HepG2 (cell line): ENCODE data around the gene LSMEM2. TPM values are rescaled to one million over a fixed set of nuclear protein-coding genes. Genes with fewer than 3 reads are reported as not detected.

Experiments
- BORCS8-MEF2B ChIP-seq: sonication (generic); formaldehyde crosslinking; IDR thresholded peaks from 2 replicates; pipeline ENCODE4 v1.8.0; 2022; ENCODE audit warnings: mild to moderate bottlenecking, missing genetic modification reagents
- DMAP1 ChIP-seq: IDR thresholded peaks from 2 replicates; pipeline ENCODE4 v1.6.1; 2016
- EEA1 ChIP-seq: sonication (generic); formaldehyde crosslinking; IDR thresholded peaks from 2 replicates; pipeline ENCODE4 v1.5.1; 2020; ENCODE audit warnings: mild to moderate bottlenecking, missing genetic modification reagents, borderline replicate concordance
- EHMT2 ChIP-seq: fragments of 200-600 bp; sonication (generic); IDR thresholded peaks from 2 replicates; pipeline ENCODE4 v1.7.0; 2017; ENCODE audit warnings: antibody characterized with exemption, low read depth, low read length, borderline replicate concordance
- FLYWCH1 ChIP-seq: sonication (generic); formaldehyde crosslinking; IDR thresholded peaks from 2 replicates; pipeline ENCODE4 v1.8.1; 2023; ENCODE audit warnings: mild to moderate bottlenecking, missing genetic modification reagents
- GATAD1 ChIP-seq: IDR thresholded peaks from 2 replicates; pipeline ENCODE4 v1.6.1; 2016; ENCODE audit warnings: missing genetic modification reagents, missing compliant biosample characterization
- MAF1 ChIP-seq: sonication (generic); formaldehyde crosslinking; IDR thresholded peaks from 2 replicates; pipeline ENCODE4 v1.5.0; 2020; ENCODE audit warnings: missing genetic modification reagents, borderline replicate concordance
- NAIF1 ChIP-seq: sonication (generic); formaldehyde crosslinking; IDR thresholded peaks from 2 replicates; pipeline ENCODE4 v1.5.0; 2020; ENCODE audit warnings: mild to moderate bottlenecking, missing genetic modification reagents, borderline replicate concordance
- NCOA5 ChIP-seq: sonication (generic); formaldehyde crosslinking; IDR thresholded peaks from 2 replicates; pipeline ENCODE4 v1.4.0; 2020; ENCODE audit warnings: missing genetic modification reagents
- NR3C1 ChIP-seq: sonication (generic); formaldehyde crosslinking; IDR thresholded peaks from 2 replicates; pipeline ENCODE4 v1.4.0; 2020; ENCODE audit warnings: missing genetic modification reagents
- POGZ ChIP-seq: sonication (generic); formaldehyde crosslinking; IDR thresholded peaks from 2 replicates; pipeline ENCODE4 v1.4.0; 2020; ENCODE audit warnings: mild to moderate bottlenecking, missing genetic modification reagents
- SALL1 ChIP-seq: sonication (generic); formaldehyde crosslinking; IDR thresholded peaks from 2 replicates; pipeline ENCODE4 v1.8.0; 2022; ENCODE audit warnings: mild to moderate bottlenecking, missing genetic modification reagents
- SAP130 ChIP-seq: IDR thresholded peaks from 2 replicates; pipeline ENCODE4 v1.6.1; 2016; ENCODE audit warnings: low read depth
- SP2 ChIP-seq: sonication (generic); formaldehyde crosslinking; IDR thresholded peaks from 2 replicates; pipeline ENCODE4 v1.5.1; 2020; ENCODE audit warnings: mild to moderate bottlenecking, missing genetic modification reagents
- SP5 ChIP-seq: IDR thresholded peaks from 2 replicates; pipeline ENCODE4 v1.6.1; 2016; ENCODE audit warnings: low read depth, borderline replicate concordance
- STAG1 ChIP-seq: sonication (generic); formaldehyde crosslinking; IDR thresholded peaks from 2 replicates; pipeline ENCODE4 v1.4.0; 2020; ENCODE audit warnings: missing genetic modification reagents
- YEATS2 ChIP-seq: sonication (generic); formaldehyde crosslinking; IDR thresholded peaks from 2 replicates; pipeline ENCODE4 v1.4.0; 2020; ENCODE audit warnings: missing genetic modification reagents, borderline replicate concordance
- ZNF256 ChIP-seq: sonication (generic); formaldehyde crosslinking; conservative IDR thresholded peaks from 2 replicates; pipeline ENCODE4 v1.4.0; 2020; ENCODE audit warnings: missing genetic modification reagents
- ZNF30 ChIP-seq: sonication (generic); formaldehyde crosslinking; IDR thresholded peaks from 2 replicates; pipeline ENCODE4 v1.5.0; 2020; ENCODE audit warnings: mild to moderate bottlenecking, missing genetic modification reagents
- ZNF768 ChIP-seq: sonication (generic); formaldehyde crosslinking; IDR thresholded peaks from 2 replicates; pipeline ENCODE4 v1.4.0; 2020; ENCODE audit warnings: missing genetic modification reagents
- ZNF775 ChIP-seq: sonication (generic); formaldehyde crosslinking; IDR thresholded peaks from 2 replicates; pipeline ENCODE4 v1.4.0; 2020; ENCODE audit warnings: missing genetic modification reagents, mild to moderate bottlenecking, moderate library complexity, borderline replicate concordance
- ZNF839 ChIP-seq: sonication (generic); formaldehyde crosslinking; IDR thresholded peaks from 2 replicates; pipeline ENCODE4 v1.4.0; 2020; ENCODE audit warnings: missing genetic modification reagents, mild to moderate bottlenecking, borderline replicate concordance
- ZSCAN22 ChIP-seq: sonication (generic); formaldehyde crosslinking; IDR thresholded peaks from 2 replicates; pipeline ENCODE4 v1.4.0; 2020; ENCODE audit warnings: mild to moderate bottlenecking, missing genetic modification reagents
- polyA plus RNA-seq, 8 experiments: library from polyadenylated mRNA; depleted of rRNA in 3 of 8; stranded (reverse) in 7 of 8; unstranded in 1 of 8; fragments of >200 nt; fragmentation: Illumina TruSeq in 4 of 8; extraction: Trizol in 4 of 8; gene quantifications; 2 replicates each; pipeline versions ENCODE4 v1.2.1 to v1.2.3, GENCODE V29; 2011 to 2016; ENCODE audit warnings: low read depth in 4 of 8, missing spikeins in 1 of 8, mixed read lengths in 1 of 8; ENCODE audit not compliant: insufficient read depth in 1 of 8
- total RNA-seq, 5 experiments: library from RNA; depleted of rRNA; stranded (reverse); fragments of >200 nt; fragmentation: Illumina TruSeq; extraction: Trizol; gene quantifications; 2 replicates each; pipeline ENCODE4 v1.2.3, GENCODE V29; 2016; ENCODE audit warnings: low read depth in 1 of 5
- TF ChIP-seq, protein P1 (sequence below): sonication (generic); formaldehyde crosslinking; IDR thresholded peaks from 2 replicates; pipeline ENCODE4 v1.8.1; 2023; ENCODE audit warnings: missing genetic modification reagents, inconsistent platforms, borderline replicate concordance
- TF ChIP-seq, protein P2 (sequence below): sonication (generic); formaldehyde crosslinking; IDR thresholded peaks from 2 replicates; pipeline ENCODE4 v1.4.0; 2020; ENCODE audit warnings: mild to moderate bottlenecking, missing genetic modification reagents

Gene LSMEM2
- total and polyA plus RNA-seq, 2 of the 13 experiments (the other 11 are each of a cell fraction or from before 2014, with no cell fraction given): 0.07 to 0.41 TPM

DNA sequence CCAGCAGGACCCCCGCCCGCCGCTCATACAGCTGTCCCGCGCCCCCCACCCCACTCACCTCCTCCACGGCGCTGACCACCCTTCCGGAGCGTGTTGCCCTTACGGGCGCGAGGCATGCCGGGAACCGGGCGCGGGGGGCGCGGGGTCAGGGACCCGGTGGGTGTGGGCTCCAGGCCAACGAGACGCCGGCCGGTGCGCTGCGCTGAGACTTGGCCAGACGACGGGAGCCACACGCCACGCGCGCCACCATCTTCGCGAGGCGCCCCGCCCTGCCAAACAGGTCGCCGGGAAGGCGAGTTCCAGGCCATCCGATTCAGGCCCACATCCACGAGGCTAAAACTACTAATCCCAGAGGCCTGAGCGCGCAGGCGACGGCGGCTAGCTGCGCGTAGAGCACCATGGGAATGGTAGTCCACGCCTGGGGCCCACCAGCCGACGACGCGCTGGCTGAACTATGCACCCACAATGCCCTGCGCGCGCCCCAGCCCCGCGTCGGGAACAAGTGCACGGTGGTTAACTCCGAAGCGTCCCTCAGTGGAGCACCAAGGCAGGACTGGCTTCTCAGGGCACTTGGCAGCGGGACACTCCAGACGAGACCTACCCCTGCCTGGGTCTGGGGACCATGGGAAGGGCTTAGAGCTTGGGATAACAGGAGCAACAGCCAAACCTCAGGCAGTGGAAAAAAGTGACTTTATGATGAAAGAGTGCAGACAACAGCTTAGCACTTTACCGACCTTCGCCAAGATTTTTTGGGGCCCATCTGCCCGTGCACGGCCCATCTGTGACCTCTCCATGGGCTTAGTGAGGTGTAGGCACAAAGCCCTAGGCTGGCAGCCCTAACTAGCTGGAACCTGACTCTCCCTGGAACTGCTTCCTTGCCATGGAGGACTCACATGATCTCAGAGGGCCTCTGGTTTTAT, 13.5 kb downstream of the LSMEM2 start, which contains the start of gene IFRD2 (continued):
- TF ChIP-seq ZNF30 (CRISPR knock-in tag) (no peak), GATAD1 (CRISPR knock-in tag) (peak; percentile 92), ZNF839 (no peak; the same call in 1 of the 2 replicates), BORCS8-MEF2B (peak; percentile 73), NR3C1 (no peak), SP5 (CRISPR knock-in tag) (peak; percentile 86; the same call in 1 of the 2 replicates), EHMT2 (no peak), EEA1 (CRISPR knock-in tag) (no peak), ZNF775 (CRISPR knock-in tag) (no peak), NCOA5 (CRISPR knock-in tag) (no peak), MAF1 (CRISPR knock-in tag) (no peak), ZNF256 (CRISPR knock-in tag) (no peak), ZNF768 (no peak), ZSCAN22 (CRISPR knock-in tag) (no peak), DMAP1 (CRISPR knock-in tag) (peak; percentile 80; the same call in 1 of the 2 replicates), SP2 (peak; percentile 57), SAP130 (CRISPR knock-in tag) (peak; percentile 91), FLYWCH1 (CRISPR knock-in tag) (no peak), YEATS2 (CRISPR knock-in tag) (peak; percentile 83; the same call in 1 of the 2 replicates), SALL1 (CRISPR knock-in tag) (peak; percentile 76), POGZ (CRISPR knock-in tag) (peak; percentile 53), NAIF1 (no peak), STAG1 (CRISPR knock-in tag) (no peak)
- TF ChIP-seq, protein P1, sequence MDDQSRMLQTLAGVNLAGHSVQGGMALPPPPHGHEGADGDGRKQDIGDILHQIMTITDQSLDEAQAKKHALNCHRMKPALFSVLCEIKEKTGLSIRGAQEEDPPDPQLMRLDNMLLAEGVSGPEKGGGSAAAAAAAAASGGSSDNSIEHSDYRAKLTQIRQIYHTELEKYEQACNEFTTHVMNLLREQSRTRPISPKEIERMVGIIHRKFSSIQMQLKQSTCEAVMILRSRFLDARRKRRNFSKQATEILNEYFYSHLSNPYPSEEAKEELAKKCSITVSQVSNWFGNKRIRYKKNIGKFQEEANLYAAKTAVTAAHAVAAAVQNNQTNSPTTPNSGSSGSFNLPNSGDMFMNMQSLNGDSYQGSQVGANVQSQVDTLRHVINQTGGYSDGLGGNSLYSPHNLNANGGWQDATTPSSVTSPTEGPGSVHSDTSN (CRISPR knock-in tag): no peak
- TF ChIP-seq, protein P2, sequence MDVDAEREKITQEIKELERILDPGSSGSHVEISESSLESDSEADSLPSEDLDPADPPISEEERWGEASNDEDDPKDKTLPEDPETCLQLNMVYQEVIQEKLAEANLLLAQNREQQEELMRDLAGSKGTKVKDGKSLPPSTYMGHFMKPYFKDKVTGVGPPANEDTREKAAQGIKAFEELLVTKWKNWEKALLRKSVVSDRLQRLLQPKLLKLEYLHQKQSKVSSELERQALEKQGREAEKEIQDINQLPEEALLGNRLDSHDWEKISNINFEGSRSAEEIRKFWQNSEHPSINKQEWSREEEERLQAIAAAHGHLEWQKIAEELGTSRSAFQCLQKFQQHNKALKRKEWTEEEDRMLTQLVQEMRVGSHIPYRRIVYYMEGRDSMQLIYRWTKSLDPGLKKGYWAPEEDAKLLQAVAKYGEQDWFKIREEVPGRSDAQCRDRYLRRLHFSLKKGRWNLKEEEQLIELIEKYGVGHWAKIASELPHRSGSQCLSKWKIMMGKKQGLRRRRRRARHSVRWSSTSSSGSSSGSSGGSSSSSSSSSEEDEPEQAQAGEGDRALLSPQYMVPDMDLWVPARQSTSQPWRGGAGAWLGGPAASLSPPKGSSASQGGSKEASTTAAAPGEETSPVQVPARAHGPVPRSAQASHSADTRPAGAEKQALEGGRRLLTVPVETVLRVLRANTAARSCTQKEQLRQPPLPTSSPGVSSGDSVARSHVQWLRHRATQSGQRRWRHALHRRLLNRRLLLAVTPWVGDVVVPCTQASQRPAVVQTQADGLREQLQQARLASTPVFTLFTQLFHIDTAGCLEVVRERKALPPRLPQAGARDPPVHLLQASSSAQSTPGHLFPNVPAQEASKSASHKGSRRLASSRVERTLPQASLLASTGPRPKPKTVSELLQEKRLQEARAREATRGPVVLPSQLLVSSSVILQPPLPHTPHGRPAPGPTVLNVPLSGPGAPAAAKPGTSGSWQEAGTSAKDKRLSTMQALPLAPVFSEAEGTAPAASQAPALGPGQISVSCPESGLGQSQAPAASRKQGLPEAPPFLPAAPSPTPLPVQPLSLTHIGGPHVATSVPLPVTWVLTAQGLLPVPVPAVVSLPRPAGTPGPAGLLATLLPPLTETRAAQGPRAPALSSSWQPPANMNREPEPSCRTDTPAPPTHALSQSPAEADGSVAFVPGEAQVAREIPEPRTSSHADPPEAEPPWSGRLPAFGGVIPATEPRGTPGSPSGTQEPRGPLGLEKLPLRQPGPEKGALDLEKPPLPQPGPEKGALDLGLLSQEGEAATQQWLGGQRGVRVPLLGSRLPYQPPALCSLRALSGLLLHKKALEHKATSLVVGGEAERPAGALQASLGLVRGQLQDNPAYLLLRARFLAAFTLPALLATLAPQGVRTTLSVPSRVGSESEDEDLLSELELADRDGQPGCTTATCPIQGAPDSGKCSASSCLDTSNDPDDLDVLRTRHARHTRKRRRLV (CRISPR knock-in tag): no peak
